GM21825 (cell line): ENCODE measurements around the gene TRPM2.
"Not testable (repeated sequence)": the region's sequence is repeated elsewhere in the genome, so short reads cannot be mapped to it uniquely, and the experiment has no call there.

Experiments used
- ATAC-seq: cut with Tn5 transposase; IDR thresholded peaks from one replicate; pipeline ENCODE4 v1.9.1; 2021; ENCODE audit warnings: mild to moderate bottlenecking, moderate library complexity; ENCODE audit not compliant: unreplicated experiment

Gene TRPM2

DNA sequence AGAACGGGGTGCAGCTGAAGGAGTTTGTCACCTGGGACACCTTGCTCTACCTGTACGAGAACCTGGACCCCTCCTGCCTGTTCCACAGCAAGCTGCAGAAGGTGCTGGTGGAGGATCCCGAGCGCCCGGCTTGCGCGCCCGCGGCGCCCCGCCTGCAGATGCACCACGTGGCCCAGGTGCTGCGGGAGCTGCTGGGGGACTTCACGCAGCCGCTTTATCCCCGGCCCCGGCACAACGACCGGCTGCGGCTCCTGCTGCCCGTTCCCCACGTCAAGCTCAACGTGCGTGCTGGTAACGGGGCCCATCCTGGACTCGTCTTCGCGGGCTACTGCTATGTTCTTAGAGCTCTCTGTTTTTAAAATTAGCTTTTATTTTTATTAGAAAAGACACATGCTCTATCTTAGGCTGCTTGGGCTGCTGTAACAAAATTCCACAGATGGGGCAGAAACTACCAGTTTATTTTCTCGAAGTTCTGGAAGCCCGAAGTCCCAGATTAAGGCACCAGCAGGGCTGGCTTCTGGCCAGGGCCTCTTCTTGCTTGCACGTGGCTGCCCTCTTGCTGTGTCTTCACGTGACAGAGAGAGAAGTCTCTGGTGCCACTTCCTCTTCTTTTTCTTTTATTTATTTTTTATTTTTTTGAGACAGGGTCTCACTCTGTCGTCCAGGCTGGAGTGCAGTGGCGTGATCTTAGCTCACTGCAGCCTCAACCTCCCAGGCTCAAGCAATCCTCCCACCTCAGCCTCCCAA, 38.1 kb downstream of the TRPM2 start:
- ATAC-seq, result no peak

GRCh38 chr21:44392185-44392584, 38.8 kb downstream of the TRPM2 start:
- ATAC-seq, result no peak

DNA sequence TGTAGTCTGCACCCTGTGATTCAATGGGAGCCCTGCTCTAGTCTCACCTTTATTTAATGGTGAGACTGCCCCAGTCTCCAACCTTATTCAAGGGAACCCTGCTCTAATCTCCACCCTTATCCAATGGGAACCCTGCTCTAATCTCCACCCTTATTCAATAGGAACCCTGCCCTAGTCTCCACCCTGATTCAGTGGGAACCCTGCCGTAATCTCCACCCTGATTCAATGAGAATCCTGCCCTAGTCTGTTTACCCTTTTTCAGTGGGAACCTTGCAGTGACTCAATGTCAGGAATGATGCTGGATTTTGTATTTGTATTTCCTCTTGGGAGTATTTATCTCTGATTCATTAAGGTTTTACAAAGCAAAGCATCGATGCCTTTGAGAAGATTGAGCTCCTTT, 39.5 kb downstream of the TRPM2 start:
- no peak for ATAC-seq

DNA sequence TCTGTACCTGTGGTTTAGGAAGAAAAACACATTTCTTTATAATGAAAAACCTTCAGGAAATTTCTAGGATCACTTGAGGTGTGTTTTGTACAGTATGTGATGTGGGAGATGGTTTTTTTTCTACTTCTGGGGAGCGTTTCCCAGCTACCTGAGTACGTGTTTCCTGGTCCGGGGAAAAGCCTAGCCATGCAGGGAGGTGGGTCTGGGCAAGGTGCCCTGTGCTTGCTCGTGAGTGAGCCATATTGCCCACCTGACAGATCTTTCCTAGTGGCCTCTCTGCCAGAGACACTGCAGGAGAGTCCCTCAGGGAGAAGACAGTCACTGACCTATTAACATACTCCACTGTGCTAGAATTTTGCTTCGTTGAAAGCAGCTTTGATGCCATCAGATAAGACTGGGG, 41.3 kb downstream of the TRPM2 start:
- ATAC-seq, result no peak

GRCh38 chr21:44395260-44395659, 41.8 kb downstream of the TRPM2 start:
- no peak for ATAC-seq

DNA sequence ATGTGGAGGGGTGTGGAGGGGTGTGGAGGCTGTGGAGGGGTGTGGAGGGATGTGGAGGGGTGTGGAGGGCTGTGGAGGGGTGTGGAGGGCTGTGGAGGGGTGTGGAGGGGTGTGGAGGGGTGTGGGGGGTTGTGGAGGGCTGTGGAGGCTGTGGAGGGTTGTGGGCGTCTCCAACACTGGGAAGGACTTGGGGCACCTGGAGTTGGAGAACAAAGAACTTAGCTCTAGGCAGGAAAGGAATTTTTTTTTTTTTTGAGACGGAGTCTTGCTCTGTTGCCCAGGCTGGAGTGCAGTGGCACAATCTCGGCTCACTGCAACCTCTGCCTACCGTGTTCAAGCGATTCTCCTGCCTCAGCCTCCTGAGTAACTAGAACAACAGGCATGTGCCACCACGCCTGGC, 43.4 kb downstream of the TRPM2 start:
- not testable (repeated sequence) for ATAC-seq

DNA sequence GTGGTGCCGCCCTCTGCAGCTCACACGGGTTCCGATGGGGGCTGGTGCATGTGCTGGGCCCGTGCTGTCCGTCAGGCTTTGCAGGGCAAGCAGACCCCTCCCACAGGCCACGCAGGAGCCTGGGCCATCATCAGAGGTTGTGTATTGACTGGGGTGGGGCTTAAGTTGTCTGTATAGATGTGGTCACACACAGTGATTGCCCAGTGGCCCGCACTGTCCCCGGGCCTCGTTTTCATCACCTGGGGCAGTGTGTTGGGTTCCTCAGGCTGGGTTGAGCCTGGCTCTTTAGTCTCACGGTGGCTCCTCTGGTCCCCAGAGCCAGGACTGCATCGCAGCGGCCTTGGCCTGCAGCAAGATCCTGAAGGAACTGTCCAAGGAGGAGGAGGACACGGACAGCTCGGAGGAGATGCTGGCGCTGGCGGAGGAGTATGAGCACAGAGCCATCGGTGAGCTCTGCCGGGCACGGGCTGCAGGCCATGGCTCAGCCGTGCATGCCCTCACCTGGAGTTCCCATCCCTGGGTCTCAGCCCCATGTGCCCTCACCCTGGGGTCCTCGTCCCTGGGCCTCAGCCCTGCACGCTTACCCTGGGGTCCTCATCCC, 44.1 kb downstream of the TRPM2 start:
- no peak for ATAC-seq

- no peak for ATAC-seq
Observed at GRCh38 chr21:44398499-44398898, 45.1 kb downstream of the TRPM2 start.

DNA sequence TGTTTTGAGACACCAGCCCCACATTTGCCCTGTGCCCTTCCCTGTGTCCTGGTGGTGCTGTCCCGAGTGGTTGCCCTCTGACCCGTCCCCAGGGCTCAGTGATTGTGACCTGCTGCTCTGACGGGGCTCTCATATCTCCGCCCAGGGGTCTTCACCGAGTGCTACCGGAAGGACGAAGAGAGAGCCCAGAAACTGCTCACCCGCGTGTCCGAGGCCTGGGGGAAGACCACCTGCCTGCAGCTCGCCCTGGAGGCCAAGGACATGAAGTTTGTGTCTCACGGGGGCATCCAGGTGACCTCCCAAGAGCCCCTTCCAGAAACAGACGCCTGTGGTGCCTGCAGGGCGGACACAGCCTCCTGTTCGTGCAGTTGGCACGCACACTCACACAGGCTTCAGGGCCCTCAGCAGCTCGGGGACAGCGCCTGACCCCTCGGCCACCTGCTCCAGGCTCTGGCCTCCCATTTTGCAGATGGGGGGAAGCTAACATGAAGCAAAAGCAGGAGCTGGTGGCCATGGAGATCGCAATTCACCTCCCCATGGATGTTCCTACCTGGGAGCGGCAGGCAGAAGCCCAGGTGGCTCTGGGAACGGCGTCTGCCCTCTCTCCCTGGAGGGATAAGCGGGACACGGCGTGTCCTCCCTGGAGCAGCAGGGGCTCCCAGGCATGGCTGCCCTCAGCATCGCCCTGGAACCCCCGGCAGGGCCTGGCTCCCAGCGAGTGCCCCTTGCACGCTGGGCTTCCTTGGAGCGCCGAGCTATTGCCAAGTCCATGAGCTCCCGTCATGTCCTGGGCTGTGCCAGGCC, 45.9 kb downstream of the TRPM2 start:
- ATAC-seq, result no peak

DNA sequence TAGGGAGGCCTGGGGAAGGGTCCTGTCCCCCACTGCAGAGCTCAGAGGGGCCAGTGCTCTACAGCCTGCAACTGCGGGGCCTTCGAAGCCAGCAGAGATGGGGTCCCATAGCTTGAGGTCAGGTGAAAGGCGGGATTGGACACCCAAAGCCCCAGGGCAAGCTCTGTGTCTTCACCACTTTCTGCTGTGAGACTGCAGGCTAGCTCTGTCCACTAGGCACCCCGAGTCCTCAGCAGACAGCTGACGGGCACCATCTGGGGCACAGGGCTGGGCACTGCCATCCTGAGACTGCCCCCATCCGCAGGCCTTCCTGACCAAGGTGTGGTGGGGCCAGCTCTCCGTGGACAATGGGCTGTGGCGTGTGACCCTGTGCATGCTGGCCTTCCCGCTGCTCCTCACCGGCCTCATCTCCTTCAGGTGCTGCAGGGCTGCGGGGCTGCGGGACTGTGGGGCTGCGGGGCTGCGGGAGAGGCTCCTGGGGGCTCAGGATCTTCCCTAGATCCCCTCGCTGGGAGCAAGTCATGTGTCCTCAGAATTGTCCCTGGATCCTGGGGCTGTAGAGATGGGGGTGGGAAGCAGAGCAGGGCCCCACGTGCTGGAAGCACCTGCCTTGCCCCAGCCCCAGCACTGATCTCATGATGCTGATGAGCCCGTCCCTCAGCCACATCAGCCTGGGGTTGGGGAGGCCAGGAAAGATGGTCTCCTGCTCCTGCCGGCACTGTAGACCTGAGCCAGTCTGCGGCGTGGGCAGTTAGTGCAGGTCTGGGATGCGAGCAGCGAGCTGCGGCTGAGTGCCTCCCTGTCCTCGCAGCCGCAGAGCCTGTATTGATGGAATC, 46.8 kb downstream of the TRPM2 start:
- no peak for ATAC-seq

DNA sequence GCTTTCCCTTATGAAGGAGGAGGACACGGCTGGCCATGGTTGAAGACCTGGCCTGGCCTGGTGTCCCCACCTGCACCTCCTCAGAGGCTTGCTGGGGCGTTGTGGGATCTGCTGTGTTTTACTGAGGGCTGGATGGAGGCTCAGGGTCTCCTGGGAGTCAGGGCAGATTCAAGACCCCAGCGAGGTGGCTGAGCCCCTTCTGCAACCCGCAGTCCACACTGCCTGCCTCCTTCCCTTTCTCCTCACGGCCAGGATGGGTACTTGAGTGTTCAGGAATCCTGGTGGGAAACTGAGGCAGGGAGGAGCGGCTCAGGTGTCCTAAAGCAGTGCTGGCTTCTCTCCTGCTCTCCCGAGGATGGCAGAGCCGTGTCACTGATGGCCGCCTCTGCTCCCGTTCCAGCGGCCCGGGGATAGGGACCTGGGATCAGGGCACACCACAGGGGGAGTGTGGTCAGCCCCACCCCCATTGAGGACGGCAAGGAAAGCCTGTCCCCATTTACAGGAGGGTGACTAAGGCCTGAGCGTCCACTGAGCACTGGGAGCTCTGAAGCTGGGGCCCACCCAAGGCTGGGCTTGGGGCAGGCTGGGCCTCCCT, 47.5 kb downstream of the TRPM2 start:
- no peak for ATAC-seq

- no peak for ATAC-seq
Observed at GRCh38 chr21:44401386-44402160, 48.2 kb downstream of the TRPM2 start.

GRCh38 chr21:44402323-44403105, 49.1 kb downstream of the TRPM2 start:
- no peak for ATAC-seq

GRCh38 chr21:44403106-44404020, 49.9 kb downstream of the TRPM2 start:
- ATAC-seq, result no peak

GRCh38 chr21:44404482-44404881, 51.1 kb downstream of the TRPM2 start:
- not testable (repeated sequence) for ATAC-seq

GRCh38 chr21:44405091-44405947, 51.9 kb downstream of the TRPM2 start:
- ATAC-seq, result no peak
